Measurements from ENCODE around the gene BID. TPM values are rescaled to one million over a fixed set of nuclear protein-coding genes. Genes with fewer than 3 reads are reported as not detected.

BID gene
- total and polyA plus RNA-seq, 2 of the 4 experiments (the other 2 are of a cell fraction), result 69.5 to 240 TPM

DNA sequence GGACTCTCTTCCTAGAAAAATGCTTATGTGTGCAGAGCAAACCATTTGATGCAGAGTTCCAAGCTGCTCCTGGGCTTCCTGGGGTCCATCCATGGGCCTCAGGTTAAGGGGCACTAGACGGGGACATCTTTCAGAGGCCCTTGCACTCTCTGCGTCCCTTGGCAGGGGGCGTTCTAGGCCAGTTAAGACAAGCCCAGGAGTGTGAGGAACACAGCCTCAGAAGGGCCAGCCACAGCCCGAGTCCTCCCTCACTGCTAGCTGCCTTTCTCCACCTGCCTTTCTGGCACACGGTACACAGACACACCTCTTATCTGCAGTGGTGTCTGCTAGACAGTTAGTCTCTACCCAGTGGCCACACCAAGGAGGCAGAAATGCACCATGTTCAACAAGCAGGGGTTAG lies 18.0 kb upstream of the BID start:
- H3K56ac ChIP-seq (ENCODE audit: extremely low read depth, insufficient read depth, low read length), result no peak overlapping the region
- H4K91ac ChIP-seq (ENCODE audit: insufficient read depth, low read depth, low read length), result no peak overlapping the region
- DNase-seq, result no peak
- no peak overlapping the region for H2BK120ac ChIP-seq (ENCODE audit: low read depth, low read length)
- ATAC-seq (ENCODE audit: low read depth), result no peak
- H3K27me3 ChIP-seq (ENCODE audit: control insufficient read depth, insufficient read depth, low read length), result no peaks in the 10 kb centered on the region
- no peaks in the 10 kb centered on the region for H3K9me3 ChIP-seq (ENCODE audit: control insufficient read depth, insufficient read depth, low read length)
- H3K18ac ChIP-seq (ENCODE audit: low read depth, low read length), result no peak overlapping the region
- H4K5ac ChIP-seq (ENCODE audit: low read depth, low read length), result no peak overlapping the region
- ChIA-PET CTCF (no interaction called here), POLR2A (ENCODE audit: unreplicated experiment) (no interaction called here)
- H3K9me1 ChIP-seq (ENCODE audit: insufficient read depth, low read length), result no peaks in the 10 kb centered on the region
- no peak overlapping the region for H3K4me3 ChIP-seq (ENCODE audit: insufficient read depth, low read depth, low read length)
- no peaks in the 10 kb centered on the region for H3K79me1 ChIP-seq (ENCODE audit: low read depth in 1 of 2, low read length in 2 of 2)
- H4K8ac ChIP-seq (ENCODE audit: low read depth in 2 of 2, low read length in 2 of 2), result no peak overlapping the region
- H2AK9ac ChIP-seq (replicated peaks; ENCODE audit: low read depth, low read length, poor library complexity), result no peak overlapping the region
- no peak overlapping the region for H2AFZ ChIP-seq (replicated peaks; ENCODE audit: low read length, poor library complexity)
- H2AK5ac ChIP-seq (ENCODE audit: low read depth, low read length), result no peak overlapping the region
- H4K20me1 ChIP-seq (ENCODE audit: insufficient read depth, low read length), result no peaks in the 10 kb centered on the region
- H3K14ac ChIP-seq (replicated peaks; ENCODE audit: low read depth, low read length), result no peak overlapping the region
- H2BK5ac ChIP-seq (ENCODE audit: low read depth, low read length, poor library complexity, severe bottlenecking), result no peak overlapping the region
- H3K4me1 ChIP-seq (ENCODE audit: control insufficient read depth, insufficient read depth, low read length), result no peaks in the 10 kb centered on the region
- H3K27ac ChIP-seq (ENCODE audit: insufficient read depth, low read length), result no peak overlapping the region
- H3K23ac ChIP-seq (ENCODE audit: low read depth, low read length), result no peak overlapping the region
- peaks cover 27% of the 10 kb centered on the region for H3K36me3 ChIP-seq (ENCODE audit: control insufficient read depth, insufficient read depth, low read length)
- H3K9ac ChIP-seq (ENCODE audit: low read depth, low read length), result no peak overlapping the region
- WGBS, 2 experiments (ENCODE audit: extremely low coverage in 2 of 2, insufficient read length in 1 of 2), result 55% methylated on average over 2 of the region's 5 CpGs; no CpG with 5 or more reads in 1 of the 2 experiments
- no peak overlapping the region for H3K4me2 ChIP-seq (ENCODE audit: low read depth, low read length)
- TF ChIP-seq ELK1 (IDR thresholded peaks at IDR 0.05; ENCODE audit: borderline replicate concordance, low read depth, low read length) (no peak), FOS (IDR thresholded peaks at IDR 0.05; ENCODE audit: low read depth, low read length) (no peak), MAFK (IDR thresholded peaks at IDR 0.05; ENCODE audit: low read depth, low read length) (no peak), NFE2L2 (IDR thresholded peaks at IDR 0.05; ENCODE audit: low read depth, low read length) (no peak), MAZ (IDR thresholded peaks at IDR 0.05; ENCODE audit: borderline replicate concordance, low read depth, low read length) (no peak), MXI1 (IDR thresholded peaks at IDR 0.05; ENCODE audit: borderline replicate concordance, low read depth, low read length) (no peak), POLR2A (IDR thresholded peaks at IDR 0.05; ENCODE audit: low read depth, low read length) (no peak), BHLHE40 (IDR thresholded peaks at IDR 0.05; ENCODE audit: low read depth, low read length) (no peak), CEBPB (IDR thresholded peaks at IDR 0.05; ENCODE audit: low read depth, low read length) (no peak), RAD21 (IDR thresholded peaks at IDR 0.05; ENCODE audit: low read length) (no peak), CHD1 (IDR thresholded peaks at IDR 0.05; ENCODE audit: low read depth, low read length) (no peak), RFX5 (IDR thresholded peaks at IDR 0.05; ENCODE audit: low read depth, low read length) (no peak), SMC3 (IDR thresholded peaks at IDR 0.05; ENCODE audit: low read depth, low read length) (no peak), RCOR1 (IDR thresholded peaks at IDR 0.05; ENCODE audit: insufficient replicate concordance, low read length) (no peak)
- TF ChIP-seq, protein P1, sequence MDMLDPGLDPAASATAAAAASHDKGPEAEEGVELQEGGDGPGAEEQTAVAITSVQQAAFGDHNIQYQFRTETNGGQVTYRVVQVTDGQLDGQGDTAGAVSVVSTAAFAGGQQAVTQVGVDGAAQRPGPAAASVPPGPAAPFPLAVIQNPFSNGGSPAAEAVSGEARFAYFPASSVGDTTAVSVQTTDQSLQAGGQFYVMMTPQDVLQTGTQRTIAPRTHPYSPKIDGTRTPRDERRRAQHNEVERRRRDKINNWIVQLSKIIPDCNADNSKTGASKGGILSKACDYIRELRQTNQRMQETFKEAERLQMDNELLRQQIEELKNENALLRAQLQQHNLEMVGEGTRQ (IDR thresholded peaks at IDR 0.05; ENCODE audit: low read depth, low read length), result no peak
- TF ChIP-seq, protein P2, sequence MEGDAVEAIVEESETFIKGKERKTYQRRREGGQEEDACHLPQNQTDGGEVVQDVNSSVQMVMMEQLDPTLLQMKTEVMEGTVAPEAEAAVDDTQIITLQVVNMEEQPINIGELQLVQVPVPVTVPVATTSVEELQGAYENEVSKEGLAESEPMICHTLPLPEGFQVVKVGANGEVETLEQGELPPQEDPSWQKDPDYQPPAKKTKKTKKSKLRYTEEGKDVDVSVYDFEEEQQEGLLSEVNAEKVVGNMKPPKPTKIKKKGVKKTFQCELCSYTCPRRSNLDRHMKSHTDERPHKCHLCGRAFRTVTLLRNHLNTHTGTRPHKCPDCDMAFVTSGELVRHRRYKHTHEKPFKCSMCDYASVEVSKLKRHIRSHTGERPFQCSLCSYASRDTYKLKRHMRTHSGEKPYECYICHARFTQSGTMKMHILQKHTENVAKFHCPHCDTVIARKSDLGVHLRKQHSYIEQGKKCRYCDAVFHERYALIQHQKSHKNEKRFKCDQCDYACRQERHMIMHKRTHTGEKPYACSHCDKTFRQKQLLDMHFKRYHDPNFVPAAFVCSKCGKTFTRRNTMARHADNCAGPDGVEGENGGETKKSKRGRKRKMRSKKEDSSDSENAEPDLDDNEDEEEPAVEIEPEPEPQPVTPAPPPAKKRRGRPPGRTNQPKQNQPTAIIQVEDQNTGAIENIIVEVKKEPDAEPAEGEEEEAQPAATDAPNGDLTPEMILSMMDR (conservative IDR thresholded peaks at IDR 0.05; ENCODE audit: low read depth, low read length), result no peak
- no TSS peak for BruUV-seq (replicated peaks)
- in situ Hi-C loops (cut with MboI; ENCODE audit: low sequenced_read_pairs) (no loop called here), intact Hi-C loops (cut with micrococcal nuclease) (no loop called here), dilution Hi-C loops (cut with HindIII; ENCODE audit: low sequenced_read_pairs, unreplicated experiment) (no loop called here)
- no peak overlapping the region for H2BK20ac ChIP-seq (ENCODE audit: low read depth, low read length)
- H2BK15ac ChIP-seq (ENCODE audit: low read depth, low read length), result no peak overlapping the region
- H3K4ac ChIP-seq (ENCODE audit: low read depth, low read length), result no peak overlapping the region
